HUES64 (cell line): Measurements from ENCODE around the gene SIGMAR1.
A peak's percentile ranks its signal among the peaks of the same experiment; 100 is the strongest.

Source experiments
- H3K27ac ChIP-seq: 2 replicates; pipeline ENCODE4 v1.7.0; 2013; ENCODE audit warnings: low read depth, low read length, inconsistent platforms
- H3K27me3 ChIP-seq: 2 replicates; pipeline ENCODE4 v1.6.1; 2013; ENCODE audit warnings: mild to moderate bottlenecking, low read length; ENCODE audit not compliant: insufficient read depth
- H3K36me3 ChIP-seq: 2 replicates; pipeline ENCODE4 v1.6.1; 2013; ENCODE audit warnings: mild to moderate bottlenecking, low read length; ENCODE audit not compliant: insufficient read depth
- H3K4me1 ChIP-seq: 2 replicates; pipeline ENCODE4 v1.6.1; 2013; ENCODE audit warnings: mild to moderate bottlenecking, low read length, moderate library complexity; ENCODE audit not compliant: insufficient read depth
- H3K4me3 ChIP-seq: 2 replicates; pipeline ENCODE4 v1.5.1; 2013; ENCODE audit warnings: mild to moderate bottlenecking, low read length, moderate library complexity
- H3K9ac ChIP-seq: 2 replicates; pipeline ENCODE4 v1.6.1; 2013; ENCODE audit warnings: mild to moderate bottlenecking, low read depth, low read length
- H3K9me3 ChIP-seq: 2 replicates; pipeline ENCODE4 v1.6.1; 2013; ENCODE audit warnings: low read depth, low read length; ENCODE audit not compliant: insufficient read depth
- WGBS: fragments of 150-250, 120-280 bp; methylation state at CpG from one replicate; pipeline ENCODE4 v1.1.7; 2013; ENCODE audit warnings: missing lambda C conversion rate; 5-methylcytosine and 5-hydroxymethylcytosine counted together

The SIGMAR1 gene

DNA sequence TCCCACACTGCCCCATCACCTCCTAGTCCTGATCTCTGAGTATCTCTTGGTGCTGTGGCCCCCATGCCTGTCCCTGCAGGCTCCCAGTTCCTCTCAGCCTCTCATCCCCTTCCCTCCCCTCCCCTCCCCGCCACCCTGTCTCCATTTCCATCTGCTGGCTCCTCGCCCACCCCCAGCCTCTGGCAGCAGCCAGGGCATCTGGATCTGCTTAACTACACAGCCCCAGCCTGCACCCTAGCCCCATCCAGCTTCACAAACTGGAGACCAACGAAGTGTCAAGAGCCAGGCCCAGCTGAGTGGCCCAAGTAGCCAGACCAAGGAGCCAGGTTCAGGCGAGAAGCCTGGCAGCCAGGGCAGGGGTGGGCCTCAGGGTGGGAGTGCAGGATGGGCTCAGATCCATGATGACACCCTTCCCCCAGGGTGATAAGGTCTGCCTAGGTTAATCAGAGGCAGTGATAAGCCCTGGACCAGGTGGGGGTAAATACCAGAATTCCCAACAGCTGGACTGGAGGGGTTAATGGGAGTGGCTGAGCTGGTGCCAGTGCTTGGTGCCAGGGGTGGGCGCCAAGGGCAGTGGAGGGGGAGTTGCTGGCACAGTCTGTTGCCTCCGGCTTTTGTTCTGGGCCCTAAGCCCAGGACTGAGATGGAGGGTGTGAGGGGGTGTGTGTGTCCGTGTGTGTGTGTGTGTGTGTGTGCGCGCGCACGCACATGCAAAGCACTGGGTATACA, 16.9 kb upstream of the SIGMAR1 start:
- H3K27me3 ChIP-seq, result no peaks in the 10 kb centered on the region
- H3K4me3 ChIP-seq, result no peak overlapping the region
- H3K36me3 ChIP-seq, result peaks cover 11% of the 10 kb centered on the region
- no peaks in the 10 kb centered on the region for H3K9me3 ChIP-seq
- no peak overlapping the region for H3K9ac ChIP-seq
- H3K27ac ChIP-seq, result no peak overlapping the region
- H3K4me1 ChIP-seq, result peaks cover 19% of the 10 kb centered on the region
- WGBS, result 76% methylated on average over 7 of the region's 11 CpGs

DNA sequence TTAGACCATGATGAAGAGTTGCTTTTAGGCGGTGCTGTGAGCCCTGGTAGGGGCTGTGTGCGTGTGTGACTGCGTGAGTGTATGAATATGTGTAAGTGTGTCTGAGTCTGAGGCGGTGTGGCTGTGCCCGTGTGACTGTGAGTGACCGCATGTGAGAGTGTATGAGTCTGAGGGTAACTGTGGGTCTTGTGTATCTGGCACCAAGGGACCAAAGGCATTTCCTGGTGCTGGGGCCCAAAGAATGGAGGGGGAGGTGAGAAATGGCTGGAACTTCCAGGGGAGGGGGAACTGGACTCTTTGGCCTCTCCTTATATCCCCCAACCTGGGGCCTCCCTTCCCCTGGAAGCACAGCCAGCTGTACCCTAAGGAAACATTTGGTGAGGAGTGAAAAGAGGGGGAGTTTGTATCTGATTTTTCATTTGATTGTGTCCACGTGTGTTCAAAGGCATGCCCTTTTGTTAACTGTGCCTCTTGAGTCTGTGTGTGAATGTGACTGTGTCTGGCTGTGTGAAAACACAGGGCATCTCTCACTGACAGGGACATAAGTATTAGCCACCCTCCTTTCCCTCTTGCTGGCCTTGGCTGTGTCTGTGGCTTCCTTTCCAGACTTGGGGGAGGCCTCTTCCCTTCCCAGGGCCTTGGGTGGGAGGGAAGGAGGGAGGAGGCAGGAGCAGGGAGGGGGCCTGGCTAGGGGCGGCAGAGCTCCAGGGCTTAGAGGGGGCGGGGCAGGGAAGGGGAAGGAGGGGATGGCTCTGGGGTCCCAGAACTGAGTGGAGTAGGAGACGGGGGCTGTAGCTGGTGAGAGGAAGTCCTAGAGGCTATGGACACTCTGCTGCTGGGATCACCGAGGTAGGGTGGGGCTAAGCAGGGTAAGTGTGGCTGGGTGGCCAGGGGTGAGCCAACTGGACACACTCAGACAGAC, 15.8 kb upstream of the SIGMAR1 start:
- Histone ChIP-seq H3K36me3 (peaks cover 22% of the 10 kb centered on the region), H3K4me1 (peaks cover 19% of the 10 kb centered on the region), H3K9me3 (no peaks in the 10 kb centered on the region), H3K27ac (no peak overlapping the region), H3K4me3 (no peak overlapping the region), H3K9ac (no peak overlapping the region), H3K27me3 (no peaks in the 10 kb centered on the region)
- WGBS, result 64% methylated on average over 11 of the region's 11 CpGs

DNA sequence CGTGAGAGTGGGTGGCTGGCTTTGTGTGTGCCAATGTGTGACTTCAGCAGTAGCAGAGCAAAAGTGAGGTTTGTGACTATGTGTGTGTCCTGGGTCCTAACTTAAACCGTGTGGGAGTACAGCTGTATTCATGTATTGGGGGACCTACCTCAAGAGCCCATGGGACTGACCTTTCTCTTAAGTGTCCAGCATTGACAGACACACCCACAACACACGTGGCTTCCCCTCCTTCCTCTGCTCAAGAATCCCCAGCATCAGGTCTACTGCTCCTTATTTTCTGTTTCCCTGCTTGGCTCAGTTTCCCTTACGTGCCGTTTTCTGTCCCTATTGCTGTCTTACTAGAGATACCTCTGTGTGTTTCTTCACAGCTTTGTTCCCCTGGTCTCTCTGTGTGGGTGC, 15.0 kb upstream of the SIGMAR1 start:
- Histone ChIP-seq H3K27me3 (no peaks in the 10 kb centered on the region), H3K36me3 (peaks cover 24% of the 10 kb centered on the region), H3K27ac (no peak overlapping the region), H3K4me3 (peak overlapping the region; percentile 27), H3K9me3 (no peaks in the 10 kb centered on the region), H3K4me1 (peaks cover 23% of the 10 kb centered on the region), H3K9ac (no peak overlapping the region)
- WGBS, result 67% methylated on average over 5 of the region's 5 CpGs

DNA sequence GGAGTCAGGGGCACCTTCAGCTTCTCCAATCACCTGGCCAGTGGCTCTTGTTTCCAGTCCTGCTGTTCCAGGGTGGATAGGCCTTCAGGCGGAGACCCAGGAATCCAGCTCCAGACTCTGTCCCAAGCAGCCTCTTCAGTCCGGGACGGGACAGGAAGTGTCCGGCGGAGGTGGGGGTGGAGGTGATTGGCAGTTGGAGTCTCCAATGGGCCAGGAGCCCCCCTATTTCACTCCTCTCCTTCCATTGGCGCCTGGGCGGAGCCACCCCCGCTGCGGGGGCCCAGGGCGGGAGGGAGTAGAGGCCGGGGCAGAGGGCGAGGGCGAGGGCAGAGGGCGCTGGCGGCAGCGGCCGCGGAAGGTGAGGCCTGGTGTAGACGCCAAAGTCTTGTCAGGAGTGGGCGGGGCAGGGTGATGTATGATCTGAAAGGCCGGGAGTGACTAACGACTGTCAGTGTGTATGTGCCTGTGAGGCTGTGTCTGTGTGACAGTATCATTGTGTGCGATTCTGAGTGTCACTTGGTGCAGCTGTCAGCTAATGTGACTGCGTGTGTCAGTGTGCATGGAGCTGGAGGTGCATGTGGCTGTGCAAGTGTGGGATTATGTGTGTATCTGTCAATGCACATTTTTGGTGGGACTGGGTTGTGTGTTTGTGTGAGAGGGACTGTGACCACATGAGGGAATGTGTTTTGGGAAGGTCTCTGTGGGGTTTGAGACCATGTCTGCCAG, 14.5 kb upstream of the SIGMAR1 start, which contains the start of gene IL11RA:
TSS of gene IL11RA (plus strand) at position 310 of the 726 bp plus-strand sequence. CDS start 3,033 bp downstream, outside the sequence.
- Histone ChIP-seq H3K4me1 (peaks cover 27% of the 10 kb centered on the region), H3K9ac (peak within 1 kb of the TSS; percentile 45; the same call in 1 of the 2 replicates), H3K27ac (no peak within 1 kb of the TSS), H3K4me3 (peak within 1 kb of the TSS; percentile 57), H3K27me3 (no peaks in the 10 kb centered on the region), H3K36me3 (peaks cover 24% of the 10 kb centered on the region), H3K9me3 (no peaks in the 10 kb centered on the region)
- 5% methylated on average over 22 of the region's 24 CpGs for whole genome bisulfite sequencing

DNA sequence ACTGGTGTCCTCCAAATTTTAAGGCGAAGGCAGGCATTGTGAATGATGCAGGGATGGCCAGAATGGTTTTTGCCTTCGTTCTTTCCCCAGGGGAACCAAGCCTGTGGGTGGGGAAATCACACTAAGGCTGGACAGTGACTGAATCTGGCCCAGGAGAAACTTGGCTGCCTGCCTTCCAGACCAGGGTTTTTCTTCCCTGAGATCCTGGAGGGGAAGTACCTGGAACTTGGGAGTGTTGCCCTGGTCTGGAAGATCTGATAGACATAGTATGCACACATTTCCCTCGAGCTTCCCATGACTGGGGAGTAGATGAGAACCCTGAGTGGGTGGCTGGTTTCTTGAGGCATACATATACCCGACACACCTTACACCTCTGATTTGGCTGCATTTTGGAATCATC, 13.7 kb upstream of the SIGMAR1 start:
- 86% methylated on average over 4 of the region's 4 CpGs for WGBS
- peaks cover 24% of the 10 kb centered on the region for H3K36me3 ChIP-seq
- no peaks in the 10 kb centered on the region for H3K27me3 ChIP-seq
- no peak overlapping the region for H3K27ac ChIP-seq
- peak overlapping the region; percentile 57 for H3K4me3 ChIP-seq
- no peaks in the 10 kb centered on the region for H3K9me3 ChIP-seq
- peaks cover 28% of the 10 kb centered on the region for H3K4me1 ChIP-seq
- H3K9ac ChIP-seq, result peak overlapping the region; percentile 45; the same call in 1 of the 2 replicates

DNA sequence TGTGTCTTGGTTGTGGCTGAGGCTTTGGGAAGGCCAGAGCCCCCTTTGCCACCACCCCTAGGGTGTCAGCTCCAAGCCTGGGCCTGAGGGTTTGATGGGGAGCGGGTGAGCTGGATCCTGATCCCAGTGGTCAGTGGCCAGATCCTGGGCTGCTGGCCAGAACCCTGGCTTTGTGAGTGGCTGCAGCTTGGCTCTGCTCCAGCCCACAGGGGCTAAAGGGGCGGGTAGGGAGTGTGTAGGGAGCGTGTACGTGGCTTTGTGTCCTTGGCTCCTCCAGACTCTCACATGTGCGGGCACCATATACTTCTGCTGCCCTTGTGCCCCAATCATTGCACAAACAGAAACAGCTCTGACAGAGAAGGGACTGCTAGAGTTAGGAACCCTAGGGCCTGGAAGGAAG, 13.2 kb upstream of the SIGMAR1 start:
- 90% methylated on average over 5 of the region's 5 CpGs for WGBS
- H3K27ac ChIP-seq, result no peak overlapping the region
- H3K27me3 ChIP-seq, result no peaks in the 10 kb centered on the region
- H3K9ac ChIP-seq, result no peak overlapping the region
- H3K36me3 ChIP-seq, result peaks cover 24% of the 10 kb centered on the region
- no peaks in the 10 kb centered on the region for H3K9me3 ChIP-seq
- H3K4me1 ChIP-seq, result peaks cover 32% of the 10 kb centered on the region
- no peak overlapping the region for H3K4me3 ChIP-seq

DNA sequence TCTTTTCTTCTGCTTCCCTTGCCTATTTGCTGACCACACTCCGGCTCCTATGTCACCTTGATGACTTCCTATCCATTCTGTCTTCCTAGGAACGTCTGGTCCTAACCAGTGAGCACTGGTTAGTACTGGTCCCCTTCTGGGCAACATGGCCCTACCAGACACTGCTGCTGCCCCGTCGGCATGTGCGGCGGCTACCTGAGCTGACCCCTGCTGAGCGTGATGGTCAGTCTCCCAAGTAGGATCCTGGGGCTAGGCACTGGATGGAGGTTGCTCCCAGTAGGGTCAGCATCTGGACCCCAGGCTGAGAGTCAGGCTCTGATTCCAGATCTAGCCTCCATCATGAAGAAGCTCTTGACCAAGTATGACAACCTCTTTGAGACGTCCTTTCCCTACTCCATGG, 11.1 kb upstream of the SIGMAR1 start:
- no peak overlapping the region for H3K9ac ChIP-seq
- no peaks in the 10 kb centered on the region for H3K9me3 ChIP-seq
- no peaks in the 10 kb centered on the region for H3K27me3 ChIP-seq
- peaks cover 24% of the 10 kb centered on the region for H3K36me3 ChIP-seq
- H3K4me3 ChIP-seq, result no peak overlapping the region
- no peak overlapping the region for H3K27ac ChIP-seq
- WGBS, result 95% methylated on average over 8 of the region's 8 CpGs
- H3K4me1 ChIP-seq, result peaks cover 33% of the 10 kb centered on the region

DNA sequence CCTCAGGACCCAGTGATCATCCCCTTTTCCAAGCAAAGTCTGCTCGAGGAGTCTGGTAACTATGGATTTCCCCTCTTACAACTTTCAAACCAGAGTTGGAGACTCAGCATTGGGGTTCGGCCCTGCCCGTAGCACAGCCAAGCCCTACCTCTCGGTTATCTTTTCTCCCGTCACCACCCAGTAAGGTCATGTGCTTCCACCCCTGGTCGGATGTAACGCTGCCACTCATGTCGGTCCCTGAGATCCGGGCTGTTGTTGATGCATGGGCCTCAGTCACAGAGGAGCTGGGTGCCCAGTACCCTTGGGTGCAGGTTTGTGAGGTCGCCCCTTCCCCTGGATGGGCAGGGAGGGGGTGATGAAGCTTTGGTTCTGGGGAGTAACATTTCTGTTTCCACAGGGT, 10.1 kb upstream of the SIGMAR1 start:
- H3K27me3 ChIP-seq, result no peaks in the 10 kb centered on the region
- WGBS, result 86% methylated on average over 10 of the region's 10 CpGs
- H3K4me1 ChIP-seq, result peaks cover 24% of the 10 kb centered on the region
- H3K9ac ChIP-seq, result peak overlapping the region; percentile 79
- peaks cover 24% of the 10 kb centered on the region for H3K36me3 ChIP-seq
- no peak overlapping the region for H3K27ac ChIP-seq
- H3K9me3 ChIP-seq, result no peaks in the 10 kb centered on the region
- peak overlapping the region; percentile 91 for H3K4me3 ChIP-seq

DNA sequence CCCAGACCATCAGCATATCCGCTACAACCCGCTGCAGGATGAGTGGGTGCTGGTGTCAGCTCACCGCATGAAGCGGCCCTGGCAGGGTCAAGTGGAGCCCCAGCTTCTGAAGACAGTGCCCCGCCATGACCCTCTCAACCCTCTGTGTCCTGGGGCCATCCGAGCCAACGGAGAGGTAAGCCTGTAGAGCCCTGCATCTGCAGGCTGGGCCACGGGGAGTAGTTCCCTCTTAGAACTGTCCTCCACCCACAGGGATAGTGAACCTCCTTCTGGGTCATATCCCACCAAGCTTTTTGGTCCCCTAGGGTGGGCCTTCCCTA, 9.5 kb upstream of the SIGMAR1 start:
- peak overlapping the region; percentile 84; the same call in 1 of the 2 replicates for H3K27ac ChIP-seq

DNA sequence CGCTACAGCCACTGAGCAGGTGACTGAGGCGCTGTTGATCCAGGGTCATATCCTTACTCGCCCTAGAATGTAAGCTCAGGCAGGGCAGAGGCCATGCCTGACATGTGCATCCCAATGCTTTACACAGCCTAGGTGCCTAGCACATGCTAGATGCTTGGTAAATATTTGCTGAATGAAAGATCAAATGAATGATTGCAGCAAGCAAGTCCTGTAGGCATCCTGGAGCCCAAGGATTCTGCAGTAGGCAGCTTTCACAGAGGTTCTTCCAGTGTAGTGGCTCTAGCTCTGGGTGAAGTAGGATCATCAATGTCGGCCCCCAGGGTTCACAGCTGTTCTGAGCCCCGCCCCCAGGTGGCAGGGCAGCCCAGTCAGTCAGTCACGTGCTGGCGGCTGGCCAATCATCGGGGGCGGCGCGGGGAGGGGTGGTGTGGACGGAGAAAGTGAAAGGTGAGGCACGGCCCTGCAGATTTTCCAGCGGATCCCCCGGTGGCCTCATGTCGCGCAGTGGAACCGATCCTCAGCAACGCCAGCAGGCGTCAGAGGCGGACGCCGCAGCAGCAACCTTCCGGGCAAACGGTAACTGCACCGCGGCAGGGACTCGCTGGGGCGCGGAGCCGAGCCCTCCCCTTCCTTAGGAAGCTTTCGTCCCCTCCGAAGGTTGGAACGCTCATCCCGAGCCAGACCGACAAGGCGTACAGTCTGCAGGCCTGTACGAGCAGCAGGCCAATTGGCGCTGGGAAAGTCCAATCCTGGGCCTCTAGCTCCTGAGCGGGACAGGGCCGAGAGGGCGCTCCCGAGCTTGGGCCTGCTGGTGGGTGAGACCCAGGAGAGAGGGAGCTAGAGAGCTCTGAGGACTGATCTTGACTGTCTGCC, 8.9 kb upstream of the SIGMAR1 start, which contains the start of gene GALT:
TSS of gene GALT (plus strand) at position 465 of the 873 bp plus-strand sequence. CDS start at position 495, 30 bp downstream.
- 7% methylated on average over 43 of the region's 43 CpGs for WGBS
- no peaks in the 10 kb centered on the region for H3K9me3 ChIP-seq
- H3K9ac ChIP-seq, result peak within 1 kb of the TSS; percentile 79
- H3K27ac ChIP-seq, result peak within 1 kb of the TSS; percentile 84
- H3K36me3 ChIP-seq, result peaks cover 24% of the 10 kb centered on the region
- H3K27me3 ChIP-seq, result no peaks in the 10 kb centered on the region
- H3K4me1 ChIP-seq, result peaks cover 19% of the 10 kb centered on the region
- H3K4me3 ChIP-seq, result peak within 1 kb of the TSS; percentile 91

More for the DNA sequence above, 9.5 kb upstream of the SIGMAR1 start:
- no peaks in the 10 kb centered on the region for H3K9me3 ChIP-seq
- peak overlapping the region; percentile 91 for H3K4me3 ChIP-seq
- peak overlapping the region; percentile 79 for H3K9ac ChIP-seq
- H3K4me1 ChIP-seq, result peaks cover 19% of the 10 kb centered on the region
- 9% methylated on average over 8 of the region's 8 CpGs for WGBS
- peaks cover 24% of the 10 kb centered on the region for H3K36me3 ChIP-seq
- no peaks in the 10 kb centered on the region for H3K27me3 ChIP-seq
